GOT3 (cell line): ENCODE data around the gene OSBPL1A.

ENCODE experiments used
- DNase-seq: peaks from one replicate; lab custom pipeline; 2025; ENCODE audit warnings: mixed read lengths; lab: John Stamatoyannopoulos, UW

Gene OSBPL1A

DNA sequence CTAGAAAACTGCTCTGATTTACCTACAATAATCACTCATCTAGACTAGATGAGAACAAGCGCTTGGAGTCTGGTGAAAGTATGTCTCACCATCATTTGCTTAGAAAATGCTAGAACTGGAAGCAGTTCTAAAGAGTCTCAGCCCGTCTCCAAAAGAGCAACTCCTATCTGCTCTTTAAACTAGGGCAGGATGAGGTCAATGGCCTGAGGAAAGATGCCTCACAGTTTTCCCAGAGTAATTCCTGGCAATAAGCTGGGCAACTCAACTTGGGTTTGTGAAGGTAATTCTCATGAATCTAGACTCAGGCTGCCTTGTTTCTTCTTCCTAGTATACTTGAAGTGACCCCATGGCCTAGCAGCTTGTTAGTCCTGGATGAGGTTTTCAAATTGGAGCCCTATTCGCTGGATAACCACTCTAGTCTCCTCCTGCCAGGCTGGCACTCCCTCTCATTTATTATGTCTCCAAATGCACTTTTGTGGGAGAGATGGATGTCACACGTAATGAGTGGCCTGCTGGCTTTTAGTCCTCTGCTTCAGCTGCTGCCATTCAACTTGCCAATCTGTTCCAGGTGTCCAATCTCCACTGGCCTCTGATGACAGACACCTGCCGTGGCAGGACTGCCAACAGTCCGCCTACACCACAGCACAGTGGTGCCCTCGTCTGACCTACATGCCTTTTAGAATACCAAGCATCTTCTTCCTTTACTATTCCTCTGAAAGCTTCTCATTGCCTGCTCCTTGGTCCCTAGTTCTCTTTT lies 177.9 kb downstream of the OSBPL1A start:
- no peak for DNase-seq

DNA sequence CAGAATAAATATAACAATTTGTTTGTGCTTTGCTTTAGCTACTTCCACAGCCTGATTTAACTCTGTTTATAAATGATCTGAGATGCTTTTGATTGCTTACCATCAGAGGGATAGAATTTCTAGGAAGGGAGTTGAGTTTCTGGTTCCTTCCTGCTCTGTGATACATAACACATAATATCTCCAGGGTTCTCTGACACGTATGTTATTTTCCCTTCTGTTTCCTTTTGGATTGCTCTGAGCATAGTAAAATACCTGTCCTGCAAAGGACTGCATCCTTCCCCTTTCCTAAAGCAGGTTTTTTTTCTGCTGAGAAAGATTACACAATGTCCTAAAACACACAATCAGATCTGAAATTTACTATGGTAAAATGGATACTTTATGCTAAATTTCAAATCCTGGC lies 182.7 kb downstream of the OSBPL1A start:
- no peak for DNase-seq

DNA sequence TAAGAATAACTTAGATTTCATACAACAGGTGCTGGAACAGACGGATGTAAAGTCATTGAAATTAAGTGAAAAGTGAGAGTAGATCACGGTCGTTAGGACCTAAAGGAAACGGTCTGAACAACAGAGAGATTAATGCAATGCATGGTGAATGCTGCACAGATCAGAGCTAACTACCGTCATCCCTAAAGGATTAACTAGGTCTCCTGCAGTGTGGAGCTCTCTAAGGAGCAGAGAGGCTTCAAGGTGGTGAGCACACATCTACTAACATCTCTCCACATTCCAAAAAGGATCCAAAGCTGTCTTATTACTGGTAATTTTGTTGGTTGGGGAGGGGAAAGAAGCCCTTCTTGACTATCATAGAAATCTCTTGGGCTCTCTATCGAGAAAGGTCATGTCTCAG lies 183.5 kb downstream of the OSBPL1A start:
- DNase-seq, result no peak

DNA sequence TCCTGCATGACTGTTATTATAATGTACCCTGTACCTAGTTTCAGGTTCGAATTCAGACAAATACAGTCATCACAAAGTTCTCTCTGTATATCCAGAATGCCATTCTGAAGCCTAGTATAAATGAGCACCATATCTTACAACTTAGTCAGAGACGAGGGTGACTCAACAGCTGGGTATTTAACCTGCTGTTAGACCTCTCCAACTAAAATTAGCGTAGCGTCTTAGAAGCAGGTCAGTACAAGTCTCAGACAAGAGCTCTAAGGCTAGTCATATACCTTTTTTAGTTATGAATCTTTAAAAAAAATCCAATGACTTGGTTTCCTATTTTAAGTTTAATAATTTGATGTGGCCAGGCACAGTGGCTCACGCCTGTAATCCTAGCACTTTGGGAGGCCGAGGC lies 184.7 kb downstream of the OSBPL1A start:
- DNase-seq, result no peak

DNA sequence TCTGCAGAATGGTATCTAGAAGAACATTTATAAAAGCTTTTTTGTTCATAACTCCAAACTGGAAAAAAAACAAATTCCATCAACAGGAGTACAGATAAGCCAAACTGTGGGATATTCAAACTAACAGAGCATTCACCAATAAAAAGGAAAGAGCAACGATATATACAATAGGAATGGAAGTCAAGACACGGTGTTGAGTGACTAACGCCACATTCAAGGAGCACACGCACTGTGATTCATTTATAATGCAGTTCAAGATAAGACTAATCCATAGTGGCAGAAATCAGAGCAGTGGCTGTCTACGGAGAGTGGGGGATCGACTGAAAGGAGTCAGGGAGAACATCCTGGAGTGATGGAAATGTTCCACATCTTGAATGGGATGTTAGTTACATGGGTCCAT lies 188.1 kb downstream of the OSBPL1A start:
- DNase-seq, result no peak

DNA sequence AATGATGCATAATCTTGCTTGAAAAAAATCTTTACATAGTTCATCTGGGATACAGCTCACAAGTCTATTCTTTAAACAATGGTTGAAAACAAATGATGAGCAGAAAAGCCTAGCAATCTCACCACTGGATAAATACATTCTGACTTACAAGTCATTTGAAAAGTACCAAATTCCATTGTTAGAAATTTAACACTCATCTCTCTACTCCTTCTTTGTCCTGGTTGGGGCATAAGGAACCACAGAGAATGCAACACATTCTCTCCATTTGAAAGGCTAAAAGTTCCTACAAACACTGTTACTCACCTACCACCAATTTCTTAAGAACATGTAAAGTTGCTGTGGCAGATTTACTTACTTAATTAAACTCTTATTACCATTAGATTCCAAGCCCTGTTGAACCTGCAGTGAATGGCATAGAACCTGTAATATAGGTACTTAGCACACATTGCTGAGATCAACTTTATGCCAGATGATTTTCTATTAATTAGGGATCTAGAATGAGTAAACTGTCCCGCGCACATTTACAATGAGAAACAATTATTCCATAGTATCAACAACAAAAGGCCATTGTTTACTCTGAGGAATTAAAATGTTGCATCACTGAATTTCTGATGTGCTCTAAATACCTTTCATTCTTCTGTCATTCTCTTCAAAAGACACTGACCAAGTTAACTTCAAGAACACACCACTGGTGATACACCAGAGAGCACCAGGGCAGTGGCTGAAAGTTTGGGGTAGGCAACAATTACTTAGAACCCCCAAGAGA lies 189.2 kb downstream of the OSBPL1A start:
- no peak for DNase-seq

DNA sequence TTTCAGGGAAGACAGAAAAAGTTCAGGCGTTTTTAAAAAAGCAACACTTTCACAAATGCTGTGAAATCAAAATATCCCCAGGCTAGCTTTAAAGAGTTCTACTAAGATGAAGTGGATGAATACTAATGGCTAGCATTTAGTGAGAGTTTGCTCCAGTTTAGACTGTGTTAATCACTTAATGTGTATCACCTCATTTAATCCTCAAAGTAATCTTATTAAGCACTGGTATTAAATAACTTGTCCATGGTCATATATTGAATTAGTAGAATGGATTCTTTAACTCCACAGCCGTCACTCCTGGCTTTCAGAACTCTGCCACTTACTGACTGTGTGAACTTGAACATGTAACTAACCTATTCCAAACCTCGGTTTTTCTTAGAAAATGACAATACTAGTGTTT lies 192.7 kb downstream of the OSBPL1A start:
- no peak for DNase-seq

DNA sequence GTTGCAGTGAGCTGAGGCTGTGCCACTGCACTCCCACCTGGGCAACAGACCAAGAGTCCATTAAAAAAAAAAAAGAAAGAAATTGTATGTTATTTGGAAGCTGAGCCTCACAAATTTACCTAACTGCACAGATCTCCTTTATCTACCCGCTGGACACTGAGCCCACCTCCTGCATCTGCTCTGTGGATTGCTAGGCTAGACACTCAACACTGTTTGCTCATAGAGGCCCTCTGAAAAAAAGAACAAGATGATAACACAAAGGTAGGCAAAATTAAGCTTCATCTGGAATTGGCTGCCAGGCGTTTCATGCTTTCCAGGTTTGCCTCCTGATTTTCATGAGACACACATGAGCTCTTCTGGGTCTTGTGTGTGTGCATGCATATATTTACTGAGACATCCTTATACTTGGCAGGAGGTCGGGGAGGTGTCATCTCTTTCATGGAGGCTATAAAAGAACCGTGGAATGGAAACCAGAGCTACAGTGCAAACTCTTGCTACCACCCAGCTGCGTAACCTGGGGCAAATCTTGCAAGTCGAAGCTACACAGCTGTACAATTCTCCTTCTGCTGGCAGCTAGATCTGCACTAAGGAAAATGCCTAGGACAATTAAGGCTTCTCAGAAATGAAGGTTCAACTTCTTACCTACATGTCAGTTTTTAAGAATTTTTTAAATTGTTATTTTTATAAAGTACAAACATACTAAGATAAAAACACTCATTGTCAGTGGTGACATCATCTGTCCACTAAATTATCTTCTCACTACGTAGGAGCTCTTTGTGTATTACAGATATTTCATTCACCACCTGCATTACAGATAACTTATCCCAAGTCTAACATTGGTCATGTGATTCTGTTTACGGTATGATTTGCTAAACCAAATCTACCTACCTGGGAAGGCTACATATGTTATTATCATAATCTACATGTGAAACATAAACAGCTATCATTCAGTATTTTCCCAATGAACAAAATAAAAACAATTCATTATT lies 195.6 kb downstream of the OSBPL1A start:
- no peak for DNase-seq

DNA sequence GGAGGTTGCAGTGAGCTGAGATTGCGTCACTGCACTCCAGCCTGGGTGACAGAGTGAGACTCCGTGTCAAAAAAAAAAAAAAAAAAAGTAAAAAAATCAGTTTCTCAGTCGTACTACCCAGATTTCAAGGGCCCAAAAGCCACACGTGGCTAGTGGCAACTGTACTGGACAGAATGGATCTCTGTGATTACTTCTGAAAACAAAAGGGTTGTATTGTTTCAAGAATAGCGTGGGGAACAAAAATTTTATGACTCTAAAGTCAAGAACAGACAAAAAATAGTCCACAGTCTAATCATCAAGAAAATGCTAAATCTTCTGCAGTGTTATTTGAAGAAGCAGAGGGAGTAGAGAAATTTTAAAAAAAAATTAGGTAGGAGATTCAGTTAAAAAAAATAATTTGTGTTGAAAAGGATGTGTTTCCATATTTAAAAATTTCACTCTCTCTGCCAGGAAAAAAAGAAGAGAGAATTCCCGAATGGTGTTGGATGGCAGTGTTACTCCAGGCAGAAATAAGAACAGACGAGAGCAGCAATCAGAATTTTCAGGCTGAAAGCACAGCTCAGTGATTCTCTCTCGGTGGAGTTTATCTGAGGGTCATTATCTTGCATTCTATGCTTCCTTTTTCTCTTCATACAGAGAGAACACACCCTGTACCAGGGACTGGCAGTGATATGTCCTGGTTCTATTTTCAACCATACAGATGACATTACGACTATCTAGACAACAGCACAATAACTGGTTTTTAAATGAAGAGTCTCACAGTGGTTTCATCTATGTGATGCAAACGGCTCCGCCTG lies 196.9 kb downstream of the OSBPL1A start:
- DNase-seq, result no peak

DNA sequence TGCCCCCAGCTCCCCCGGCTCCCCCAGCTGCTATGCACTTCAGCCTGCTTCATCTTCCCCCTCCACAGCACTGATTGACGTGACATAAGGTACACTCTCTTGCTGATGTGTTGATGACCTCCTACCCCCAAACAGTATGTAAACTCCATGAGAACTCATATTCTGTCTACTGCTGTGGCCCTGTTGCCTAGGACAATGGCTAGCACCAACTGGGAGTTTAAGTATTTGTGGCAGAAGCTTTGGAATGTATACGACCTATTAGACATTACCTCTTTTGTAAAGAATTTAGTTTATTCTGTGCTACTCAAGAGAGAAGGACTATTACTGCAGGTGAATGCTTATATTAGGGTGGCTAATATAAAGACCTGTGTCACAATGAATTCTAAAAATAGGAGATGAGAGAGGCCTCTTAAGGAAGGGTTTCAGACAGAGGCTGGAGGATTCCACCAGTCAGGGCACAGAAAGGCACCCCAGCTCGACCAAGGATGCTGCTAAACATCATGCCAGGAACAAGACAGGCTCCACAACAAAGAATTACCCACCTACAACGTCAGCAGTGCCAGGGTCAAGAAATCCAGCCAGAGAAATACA lies 198.2 kb downstream of the OSBPL1A start:
- no peak for DNase-seq

DNA sequence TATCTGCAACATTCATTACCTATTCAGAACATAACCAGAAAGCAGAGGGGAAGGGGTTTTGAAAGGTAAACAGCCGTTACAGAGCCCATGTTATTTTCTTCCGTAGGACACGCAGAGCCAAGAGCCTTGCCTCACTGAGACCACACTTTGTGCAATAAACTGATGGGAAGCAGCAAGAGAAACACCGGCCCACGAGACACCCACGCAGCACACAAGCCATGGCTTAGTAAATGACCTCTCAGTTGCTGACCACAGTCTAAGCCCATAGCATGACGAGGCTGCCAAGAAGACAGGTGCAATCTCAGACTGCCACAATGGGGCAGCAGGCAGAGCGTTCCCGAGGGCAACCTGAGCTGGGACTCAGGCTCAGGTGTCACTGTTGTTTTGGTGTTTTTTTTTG lies 199.2 kb downstream of the OSBPL1A start:
- DNase-seq, result no peak

DNA sequence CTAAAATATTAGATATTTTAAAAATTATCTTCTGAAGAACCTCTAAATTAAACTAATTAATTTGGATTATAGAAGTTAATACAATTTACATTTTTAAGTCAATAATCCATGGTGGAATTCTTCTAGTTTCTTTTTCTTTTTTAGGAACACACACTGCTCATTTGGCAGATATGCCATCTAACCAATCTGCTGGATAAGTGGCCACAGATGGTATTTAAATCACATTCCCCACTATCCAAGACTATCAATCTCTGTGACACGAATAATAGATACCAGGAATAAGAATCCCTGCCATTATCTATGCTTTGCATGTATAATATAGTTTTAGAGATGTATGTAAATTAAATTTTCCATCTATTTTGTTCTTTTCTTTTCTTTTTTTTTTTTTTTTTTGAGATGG lies 200.2 kb downstream of the OSBPL1A start:
- no peak for DNase-seq

DNA sequence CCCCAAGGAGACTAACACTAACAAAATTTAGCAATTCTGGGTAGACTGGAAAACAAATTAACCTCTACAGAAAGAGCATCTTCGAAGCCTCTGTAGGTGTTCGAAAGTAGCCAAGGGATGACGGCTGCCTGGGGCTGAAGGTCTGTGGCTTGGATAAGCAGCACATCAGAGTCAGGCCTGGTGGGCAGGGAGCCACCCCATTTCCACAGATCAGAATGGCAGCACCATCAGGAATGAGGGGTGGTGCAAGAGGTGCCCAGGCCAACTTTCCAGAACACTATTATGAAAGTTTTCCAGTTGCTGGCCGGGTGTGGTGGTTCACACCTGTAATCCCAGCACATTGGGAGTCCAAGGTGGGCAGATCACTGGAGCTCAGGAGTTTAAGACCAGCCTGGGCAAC lies 200.9 kb downstream of the OSBPL1A start:
- no peak for DNase-seq

DNA sequence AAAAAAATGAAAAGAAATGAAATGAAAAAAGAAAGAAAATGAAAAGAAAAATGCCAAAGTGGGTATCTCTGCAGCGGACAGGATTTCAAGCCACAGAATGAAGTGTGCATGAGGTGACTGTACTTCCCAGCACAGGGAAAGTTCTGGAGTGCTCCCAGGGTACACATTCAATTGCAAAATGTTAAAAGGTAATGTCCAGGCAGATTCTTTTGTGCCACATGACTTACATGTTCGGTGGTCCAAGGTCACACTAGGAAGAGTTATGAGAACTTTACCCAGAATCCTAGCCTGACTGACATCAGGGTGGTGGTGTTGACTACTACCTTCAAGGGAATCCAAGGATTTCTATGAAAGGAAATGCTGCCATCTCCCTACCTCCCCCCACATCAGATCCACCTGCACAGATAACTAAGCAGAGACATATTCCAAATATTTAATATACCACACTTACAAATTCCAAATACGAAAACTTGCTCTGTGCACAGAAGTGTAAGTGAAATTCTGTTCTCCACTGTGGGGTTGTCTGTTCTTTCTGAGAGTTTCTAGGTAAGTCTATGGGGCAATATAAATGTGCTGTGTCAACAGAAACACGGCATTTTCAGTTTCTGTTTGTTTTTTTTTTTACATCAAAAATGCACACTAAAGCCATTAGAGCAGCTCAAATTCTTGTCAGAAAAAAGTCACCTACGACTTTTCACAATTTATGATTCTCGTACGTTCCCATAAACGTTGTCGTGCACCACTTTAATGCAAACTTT lies 202.1 kb downstream of the OSBPL1A start:
- no peak for DNase-seq

DNA sequence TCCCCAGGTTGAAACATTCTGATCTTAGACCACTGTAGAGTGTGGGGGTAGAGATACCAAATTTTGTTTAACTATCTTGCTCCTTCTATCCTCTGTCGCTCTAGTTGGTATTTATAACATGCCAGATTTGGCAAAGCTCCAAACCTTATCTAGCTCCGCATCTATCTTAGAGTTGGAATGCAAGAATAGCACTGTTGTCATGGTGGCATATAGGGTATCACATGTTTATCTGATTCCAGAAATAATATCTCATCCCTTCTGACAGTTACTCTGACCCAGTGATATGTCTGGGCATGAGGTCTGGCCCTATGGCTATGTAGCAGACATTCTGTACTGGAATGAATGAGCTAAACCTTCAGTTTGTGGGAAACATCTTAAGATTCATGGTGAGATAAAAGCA lies 207.0 kb downstream of the OSBPL1A start:
- DNase-seq, result no peak

DNA sequence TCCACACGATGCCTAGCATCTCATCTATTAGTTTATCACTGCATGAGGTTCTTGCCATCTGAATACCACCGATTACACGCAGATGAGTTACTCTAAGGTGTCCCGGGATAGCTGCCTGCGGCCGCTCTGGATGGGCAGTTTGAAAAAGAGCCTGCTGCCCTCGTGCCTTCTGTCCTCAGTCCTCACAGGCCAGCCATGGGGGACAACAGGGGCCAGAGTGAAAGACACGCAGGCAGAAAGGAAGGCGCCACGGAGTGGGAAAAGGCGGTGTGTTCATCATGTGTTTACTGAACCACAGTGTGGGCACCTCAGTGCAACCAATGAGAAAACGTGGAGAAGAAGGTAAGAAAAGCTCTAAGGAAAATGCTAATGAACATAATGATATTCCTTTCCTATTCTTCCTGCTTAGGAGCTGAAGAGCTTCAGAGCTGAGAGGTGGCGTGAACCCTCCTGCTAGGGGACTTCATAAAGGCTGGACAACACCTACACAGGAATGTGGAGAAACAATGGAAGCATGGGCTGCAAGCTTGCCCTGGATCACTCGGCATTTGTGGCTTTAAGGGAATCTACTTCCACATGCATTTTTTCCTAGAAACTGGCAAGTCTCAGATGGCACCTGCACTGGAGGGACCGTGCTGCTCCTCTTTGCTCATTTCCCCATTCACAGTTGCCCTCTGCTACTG lies 207.8 kb downstream of the OSBPL1A start:
- no peak for DNase-seq

DNA sequence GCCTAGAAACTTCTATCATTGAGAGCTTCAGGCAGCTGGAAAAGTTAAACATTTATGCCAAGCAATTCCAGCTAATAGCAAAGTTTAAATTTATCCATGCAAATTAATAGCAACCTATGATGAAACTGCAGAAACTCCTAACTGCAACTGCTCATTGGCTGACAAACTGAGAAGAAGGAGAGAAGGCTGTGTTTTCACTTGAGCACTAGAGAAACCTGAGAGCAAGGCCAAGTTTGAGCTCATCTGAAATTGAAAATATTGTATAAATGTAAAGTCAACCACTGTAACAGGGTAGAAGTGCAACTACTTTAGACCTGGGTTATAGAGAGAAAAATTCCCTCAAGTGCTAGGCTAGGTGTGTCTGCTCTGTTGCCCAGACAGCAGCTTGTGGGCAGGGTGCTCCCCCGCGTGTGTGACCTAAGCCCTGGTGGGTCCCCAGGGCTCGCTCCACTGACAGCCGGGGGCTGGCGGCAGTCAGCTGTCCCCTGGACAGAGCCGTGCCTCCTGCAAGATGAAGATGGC lies 208.6 kb downstream of the OSBPL1A start:
- no peak for DNase-seq

DNA sequence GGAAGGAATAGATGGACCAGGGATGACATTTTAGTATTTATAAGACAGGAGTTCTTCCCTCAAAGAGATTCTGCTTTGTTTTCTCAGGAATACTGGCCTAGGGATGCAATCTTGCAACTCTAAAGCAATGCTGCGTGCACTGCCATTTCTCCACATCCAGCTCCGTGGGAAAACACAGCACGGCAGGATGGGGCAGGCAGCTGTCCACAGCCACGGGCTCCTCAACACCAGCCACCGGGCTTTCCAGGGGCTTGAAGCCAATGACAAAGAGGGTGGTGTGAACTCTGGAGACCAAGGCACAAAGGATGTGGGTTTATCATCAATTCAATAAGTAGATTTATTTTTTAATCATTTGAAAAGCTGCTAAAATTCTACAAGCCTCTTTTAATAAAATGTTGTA lies 209.5 kb downstream of the OSBPL1A start:
- no peak for DNase-seq

DNA sequence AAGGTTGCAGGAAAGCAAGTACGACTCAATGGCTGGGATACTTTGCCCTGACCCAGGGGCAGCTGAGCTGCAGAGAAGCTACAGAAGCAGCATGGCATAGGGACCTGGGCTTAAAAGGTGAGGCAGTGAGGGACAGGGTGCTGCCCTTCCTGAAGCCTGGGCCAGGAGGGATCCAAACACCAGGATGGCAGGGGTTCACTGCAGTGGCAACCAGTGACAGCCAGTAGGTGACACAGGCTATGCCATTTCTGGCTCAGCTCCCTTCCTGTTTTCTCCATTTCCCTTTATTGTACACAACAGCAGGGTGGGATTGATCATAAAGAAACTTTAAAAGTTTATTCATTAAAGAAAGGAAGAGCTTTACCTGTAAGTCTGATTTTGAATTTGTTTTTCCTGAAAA lies 209.9 kb downstream of the OSBPL1A start:
- no peak for DNase-seq

DNA sequence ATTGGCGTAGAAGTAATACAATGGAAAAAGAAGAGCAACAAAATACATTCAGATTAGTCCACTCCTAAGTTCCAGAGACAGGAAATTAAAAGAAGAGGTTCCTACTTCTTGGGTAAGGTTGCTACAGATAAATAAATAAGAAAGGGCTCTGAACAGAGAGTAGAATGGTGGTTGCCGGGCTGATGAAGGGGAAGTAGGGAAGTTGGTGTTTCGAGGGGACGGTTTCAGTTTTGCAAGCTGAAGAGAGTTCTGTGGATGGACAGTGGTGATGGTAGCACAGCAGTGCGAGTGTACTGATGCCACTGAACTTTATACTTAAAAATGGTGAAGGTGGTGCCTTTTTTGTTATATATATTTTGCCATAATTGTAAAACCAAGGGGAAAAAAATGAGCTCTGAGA lies 210.6 kb downstream of the OSBPL1A start:
- DNase-seq, result no peak
